ENCODE results near the gene TTN.

DNA sequence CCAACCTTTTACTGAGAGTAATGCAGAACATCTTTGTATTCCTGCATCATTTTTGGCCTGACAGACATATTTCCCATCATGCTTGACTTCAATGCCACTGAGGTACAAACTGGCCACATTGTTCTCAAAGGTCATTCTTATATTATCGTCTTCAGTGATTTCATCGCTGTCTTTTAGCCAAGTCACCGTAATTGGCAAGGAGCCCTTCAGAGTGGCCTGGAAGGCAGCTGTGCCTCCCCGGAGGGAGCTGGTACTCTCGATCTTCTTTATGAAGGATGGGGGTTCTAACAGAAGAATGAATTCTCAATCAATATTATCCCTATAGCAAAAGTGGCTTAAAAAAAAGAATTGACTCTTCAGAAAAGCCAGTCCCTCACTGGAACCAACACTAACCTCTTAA is 75.9 kb downstream of the TTN start:
- TF ChIP-seq POLR2A (IDR thresholded peaks at IDR 0.05) = no peak
- TF ChIP-seq, protein P1, sequence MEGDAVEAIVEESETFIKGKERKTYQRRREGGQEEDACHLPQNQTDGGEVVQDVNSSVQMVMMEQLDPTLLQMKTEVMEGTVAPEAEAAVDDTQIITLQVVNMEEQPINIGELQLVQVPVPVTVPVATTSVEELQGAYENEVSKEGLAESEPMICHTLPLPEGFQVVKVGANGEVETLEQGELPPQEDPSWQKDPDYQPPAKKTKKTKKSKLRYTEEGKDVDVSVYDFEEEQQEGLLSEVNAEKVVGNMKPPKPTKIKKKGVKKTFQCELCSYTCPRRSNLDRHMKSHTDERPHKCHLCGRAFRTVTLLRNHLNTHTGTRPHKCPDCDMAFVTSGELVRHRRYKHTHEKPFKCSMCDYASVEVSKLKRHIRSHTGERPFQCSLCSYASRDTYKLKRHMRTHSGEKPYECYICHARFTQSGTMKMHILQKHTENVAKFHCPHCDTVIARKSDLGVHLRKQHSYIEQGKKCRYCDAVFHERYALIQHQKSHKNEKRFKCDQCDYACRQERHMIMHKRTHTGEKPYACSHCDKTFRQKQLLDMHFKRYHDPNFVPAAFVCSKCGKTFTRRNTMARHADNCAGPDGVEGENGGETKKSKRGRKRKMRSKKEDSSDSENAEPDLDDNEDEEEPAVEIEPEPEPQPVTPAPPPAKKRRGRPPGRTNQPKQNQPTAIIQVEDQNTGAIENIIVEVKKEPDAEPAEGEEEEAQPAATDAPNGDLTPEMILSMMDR (IDR thresholded peaks at IDR 0.05) = no peak
